Right ventricle myocardium inferior (tissue), 1 donor: ENCODE results near the gene KLHL14. TPM values are rescaled to one million over a fixed set of nuclear protein-coding genes. Genes with fewer than 3 reads are reported as not detected.

Experiments
- ATAC-seq: fragments of 200-7000 bp; cut with Tn5 transposase; one replicate; pipeline ENCODE4 v1.9.1; 2020; ENCODE audit warnings: mild to moderate bottlenecking, moderate library complexity
- DNase-seq: peaks from one replicate; pipeline ENCODE4 v3.0.0; 2021; ENCODE audit errors: missing footprints
- intact Hi-C: fragments of 100-400 bp; cut with DNase I; formaldehyde crosslinking; loops from one replicate; pipeline ENCODE4 v1.11.0; 2022
- total RNA-seq: library from RNA; stranded (reverse); fragmentation: NEBNext Ultra II Directional; extraction: Animal tissue kit (Norgen Biotek cat#: 25700); gene quantifications from one replicate; pipeline ENCODE4 v1.2.1, GENCODE V29; 2021
- donor health status: DM: no; HTN: yes; CAD: no; lungs with severe emphysema.

Gene KLHL14
- total RNA-seq, 1 donor from 2014 or later, result not detected

- no peak for ATAC-seq
- intact Hi-C loops, result no loop called here
- no peak for DNase-seq
Observed at GRCh38 chr18:32771169-32771751, 1.6 kb downstream of the KLHL14 start.

DNA sequence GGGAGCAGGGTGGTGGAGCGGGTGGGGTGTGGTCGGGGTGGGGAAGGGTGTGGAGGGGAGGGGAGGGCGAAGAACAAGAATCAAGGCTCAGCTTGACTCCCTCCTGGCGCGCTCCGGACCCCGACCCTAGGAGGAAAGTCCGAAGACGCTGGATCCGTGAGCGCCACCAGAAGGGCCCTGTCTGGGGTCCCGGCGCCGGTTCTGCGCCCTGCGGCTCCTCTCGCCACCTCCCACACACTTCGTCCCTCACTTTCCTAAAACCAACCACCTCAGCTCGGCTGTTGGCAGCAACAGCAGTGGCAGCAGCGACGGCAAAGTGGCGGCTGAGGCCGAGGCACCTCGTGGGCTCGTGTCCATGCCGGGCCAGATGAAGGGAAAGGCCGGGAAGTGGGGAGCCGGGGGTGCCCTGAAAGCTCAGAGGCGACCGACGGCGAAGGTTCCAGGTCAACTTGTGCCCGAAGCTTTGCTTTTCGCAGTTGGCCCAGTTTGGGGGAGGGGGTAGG, 2.1 kb downstream of the KLHL14 start:
- intact Hi-C loops, result no loop called here

GRCh38 chr18:32770054-32770665, 2.7 kb downstream of the KLHL14 start:
- intact Hi-C loops, result no loop called here
- no peak for DNase-seq
- no peak for ATAC-seq

More for the DNA sequence above, 2.1 kb downstream of the KLHL14 start:
- no peak for ATAC-seq
- no peak for DNase-seq

DNA sequence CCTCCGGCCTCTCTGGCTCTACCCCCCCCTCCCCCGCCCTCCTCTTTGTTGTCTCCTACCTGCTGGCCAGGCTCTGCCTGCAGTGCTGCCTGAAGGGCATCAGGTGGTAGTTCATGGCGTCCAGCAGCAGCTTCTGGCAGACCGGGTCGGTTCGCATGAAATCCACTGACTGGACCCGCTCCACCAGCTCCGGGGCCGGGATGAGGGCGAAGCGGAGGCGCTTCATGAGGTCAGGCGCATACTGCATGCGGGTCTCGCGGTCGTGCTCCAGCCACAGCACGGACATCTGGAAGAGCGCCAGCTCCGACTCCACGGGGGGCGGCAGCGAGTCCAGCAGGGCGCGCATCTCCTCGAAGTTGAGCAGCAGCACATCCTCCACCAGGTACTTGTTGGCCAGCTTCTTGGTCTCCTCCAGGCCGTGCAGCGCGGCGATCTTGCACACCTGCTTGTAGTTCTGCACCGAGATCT, 3.2 kb downstream of the KLHL14 start:
- ATAC-seq (no peak), DNase-seq (no peak)
- intact Hi-C loops, result no loop called here

- DNase-seq (no peak), ATAC-seq (no peak)
- intact Hi-C loops, result no loop called here
Observed at GRCh38 chr18:32769071-32769585, 3.7 kb downstream of the KLHL14 start.

DNA sequence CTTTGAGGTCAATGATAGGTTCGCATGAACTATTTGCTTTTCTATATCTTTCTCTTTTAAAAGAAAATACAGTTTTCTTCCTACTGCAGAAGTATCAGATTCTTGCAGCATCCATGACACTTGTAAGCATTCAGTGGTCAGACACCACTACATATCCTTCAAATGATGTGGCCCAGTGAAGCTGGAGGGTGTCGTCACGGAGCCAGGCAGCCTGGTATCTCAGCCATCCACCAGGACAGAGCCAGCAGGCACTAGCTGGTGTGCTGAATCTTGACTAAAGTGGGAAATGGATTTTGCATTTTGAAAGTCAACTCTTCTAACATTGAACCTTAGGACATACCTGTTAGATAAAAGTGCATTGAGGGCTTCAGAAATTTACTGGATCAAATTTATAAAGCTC, 5.4 kb downstream of the KLHL14 start:
- no peak for DNase-seq
- no peak for ATAC-seq
- intact Hi-C loops, result no loop called here

DNA sequence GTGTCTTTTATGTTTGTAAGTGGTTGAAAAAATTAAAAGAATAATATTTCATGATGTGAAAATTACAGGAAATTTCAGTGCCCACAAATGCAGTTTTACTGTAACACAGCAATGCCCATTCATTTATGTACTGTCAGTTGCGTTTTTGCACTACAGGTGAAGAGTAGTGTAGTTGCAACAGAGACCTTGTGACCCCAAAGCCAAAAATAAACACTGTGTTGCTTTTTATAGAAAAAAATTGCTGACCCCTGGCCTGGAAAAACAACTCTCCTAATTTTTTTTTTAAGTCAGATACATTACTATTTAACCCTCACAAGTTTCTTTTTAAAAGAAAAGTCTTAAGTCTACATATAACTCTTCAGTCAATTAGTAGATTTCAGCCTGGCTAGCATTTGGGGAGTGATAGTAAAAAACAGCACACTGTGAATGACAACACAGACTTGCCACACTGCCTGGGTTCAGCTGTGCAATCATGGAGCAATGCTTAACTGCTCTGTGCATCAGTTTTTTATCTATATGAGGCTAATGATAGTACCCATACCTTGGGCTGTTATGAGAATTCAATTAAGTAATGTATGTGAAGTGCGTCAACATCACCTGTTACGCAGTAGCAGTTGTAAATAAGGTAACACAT, 8.1 kb downstream of the KLHL14 start:
- ATAC-seq (no peak), DNase-seq (no peak)
- intact Hi-C loops, result no loop called here

GRCh38 chr18:32763293-32763692, 9.5 kb downstream of the KLHL14 start:
- intact Hi-C loops, result loop anchor here (2.0 kb wide), 1 partner anchor 20 kb away; no protein-coding TSS in a partner anchor
- DNase-seq (no peak), ATAC-seq (no peak)

DNA sequence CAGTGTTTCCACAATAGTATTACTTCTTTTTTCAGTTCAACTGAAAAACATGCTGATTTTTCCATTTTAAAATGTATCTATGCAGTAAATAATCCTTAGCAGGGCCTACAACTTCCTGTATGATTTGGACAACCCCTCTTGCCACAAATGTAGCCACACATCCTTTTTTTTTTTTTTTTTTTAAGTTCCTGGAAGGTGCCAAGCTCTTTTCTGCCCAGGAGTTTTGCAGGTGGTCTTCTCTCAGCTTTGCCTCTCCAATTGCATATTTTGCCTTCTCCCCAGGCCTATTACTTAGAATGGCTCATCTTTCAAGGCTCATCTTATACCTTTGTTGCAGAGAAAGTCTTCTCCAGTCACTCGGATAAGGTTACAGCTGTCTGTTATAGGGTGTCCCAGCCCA, 11.6 kb downstream of the KLHL14 start:
- ATAC-seq (no peak), DNase-seq (no peak)
- intact Hi-C loops, result no loop called here

DNA sequence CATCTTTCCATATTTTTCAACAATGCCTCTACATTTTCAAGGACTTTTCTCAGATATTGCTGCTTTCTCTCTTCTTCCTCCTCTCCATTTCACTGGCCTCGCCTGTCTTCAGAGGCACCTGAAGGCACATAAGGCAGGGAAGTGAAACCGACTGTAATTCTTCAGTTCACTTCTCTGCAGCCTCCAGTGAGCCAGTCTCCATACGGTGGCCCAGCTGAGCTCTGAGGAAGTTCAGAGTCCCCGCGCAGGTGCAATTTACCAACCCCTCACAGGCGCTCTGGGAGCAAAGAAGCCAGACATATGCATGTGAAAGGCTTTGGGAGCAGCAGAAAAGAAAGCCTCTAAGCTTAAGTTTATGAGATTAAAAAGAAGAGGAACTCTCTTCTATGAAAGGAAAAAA, 12.4 kb downstream of the KLHL14 start:
- no peak for ATAC-seq
- no peak for DNase-seq
- intact Hi-C loops, result no loop called here

DNA sequence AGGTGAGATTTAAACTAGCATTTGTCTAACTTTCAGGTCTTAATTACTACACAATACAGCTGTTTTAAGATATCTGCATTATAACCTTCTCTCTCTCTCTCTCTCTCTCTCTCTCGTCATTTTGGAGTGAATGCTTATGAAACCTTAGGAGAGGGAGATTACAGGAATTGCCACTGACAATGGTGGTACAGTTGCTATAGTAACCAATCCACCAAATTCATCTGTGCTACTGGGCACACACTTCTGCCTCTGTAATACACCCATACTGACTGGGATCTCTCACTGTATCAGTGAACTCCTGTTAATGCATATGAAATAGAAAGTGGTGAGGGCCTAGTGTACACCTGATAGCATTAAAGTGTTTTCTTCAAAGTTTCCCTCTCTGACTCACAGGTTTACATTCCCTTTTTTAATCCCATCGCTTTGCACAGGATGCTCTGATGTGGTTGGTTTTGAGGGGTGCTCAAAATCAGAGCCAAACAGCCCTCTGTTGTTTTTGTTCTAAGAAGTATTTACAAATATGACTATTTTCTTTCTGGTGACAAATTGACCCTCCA, 13.1 kb downstream of the KLHL14 start:
- ATAC-seq (no peak), DNase-seq (no peak)
- intact Hi-C loops, result no loop called here

DNA sequence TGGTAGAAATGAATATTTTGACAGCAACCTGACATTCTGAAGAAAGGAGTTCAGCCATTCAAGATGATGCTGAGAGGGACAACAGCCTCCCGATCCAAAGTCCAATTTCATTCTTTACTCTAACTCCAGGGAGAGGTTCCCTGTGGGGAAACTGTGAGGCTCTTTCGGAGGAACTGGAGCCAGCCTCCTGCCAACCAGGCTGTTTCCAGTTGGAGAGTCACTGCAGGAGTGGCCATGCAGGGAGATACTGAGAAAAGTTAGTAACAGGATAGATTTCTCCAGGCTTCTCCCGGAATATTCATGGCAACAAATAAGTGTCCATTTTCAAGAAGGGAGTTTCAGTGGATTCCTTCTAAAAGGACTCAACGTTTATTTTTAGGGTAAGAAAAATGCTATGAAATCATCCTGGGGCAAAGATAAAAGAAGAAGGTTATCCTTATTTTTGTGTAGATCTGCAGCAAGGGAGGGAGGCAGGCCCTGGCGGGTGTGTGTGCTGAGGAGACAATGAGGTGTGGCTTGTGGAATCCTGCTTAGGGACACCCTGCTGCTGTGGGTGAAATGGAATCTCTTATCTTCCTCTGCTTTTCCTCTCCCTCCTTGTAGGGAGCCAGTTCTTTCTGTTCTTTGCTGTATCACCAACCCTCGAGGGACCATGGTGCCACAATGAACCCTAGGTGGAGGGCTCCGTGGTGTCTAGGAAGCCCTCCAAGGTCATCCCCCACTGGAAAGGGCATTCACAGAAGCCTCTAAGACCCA, 18.1 kb downstream of the KLHL14 start:
- intact Hi-C loops, result no loop called here
- no peak for DNase-seq
- no peak for ATAC-seq

GRCh38 chr18:32753656-32754260, 19.1 kb downstream of the KLHL14 start:
- ATAC-seq (no peak), DNase-seq (no peak)
- intact Hi-C loops, result no loop called here

GRCh38 chr18:32750328-32750727, 22.5 kb downstream of the KLHL14 start:
- intact Hi-C loops, result no loop called here
- DNase-seq (no peak), ATAC-seq (no peak)

DNA sequence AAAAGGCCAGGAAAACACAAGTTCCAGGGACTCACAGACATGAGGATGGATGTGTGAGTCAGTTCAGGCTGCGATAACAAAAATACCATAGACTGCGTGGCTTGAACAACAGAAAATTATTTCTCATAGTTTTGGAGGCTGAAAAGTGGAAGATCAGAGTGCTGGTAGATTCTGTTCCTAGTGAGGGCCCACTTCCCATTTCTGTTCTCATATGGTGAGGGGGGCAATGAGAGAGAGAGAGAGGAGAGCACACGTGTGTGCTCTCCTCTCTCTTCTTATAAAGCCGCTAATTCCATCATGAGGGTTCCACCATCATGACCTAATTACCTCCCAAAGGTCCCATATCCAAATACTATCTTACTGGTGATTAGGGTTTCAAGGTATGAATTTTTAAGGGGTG, 23.0 kb downstream of the KLHL14 start:
- ATAC-seq (no peak), DNase-seq (no peak)
- intact Hi-C loops, result no loop called here

DNA sequence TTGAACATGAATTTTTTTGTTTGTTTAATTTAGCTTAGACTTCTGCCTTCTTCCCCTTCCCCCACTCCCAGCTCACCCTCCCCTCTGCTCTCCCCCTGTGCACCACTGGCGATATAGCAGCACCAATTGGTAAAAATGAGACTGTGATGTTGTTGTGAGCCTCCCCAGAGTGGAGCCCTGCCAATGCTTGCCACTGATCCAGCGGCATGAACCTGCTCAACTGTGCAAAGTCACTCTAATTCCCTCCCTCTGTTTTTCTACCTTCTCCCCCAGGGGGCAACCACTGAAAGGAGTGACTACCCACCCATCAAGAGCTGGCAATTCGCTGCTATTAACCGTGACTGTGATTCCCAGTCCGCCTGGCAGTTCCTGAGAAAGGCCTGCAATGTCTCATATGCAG, 30.2 kb downstream of the KLHL14 start:
- intact Hi-C loops, result no loop called here
- ATAC-seq (no peak), DNase-seq (no peak)

- no peak for ATAC-seq
- intact Hi-C loops, result no loop called here
- no peak for DNase-seq
Observed at GRCh38 chr18:32735781-32736180, 37.0 kb downstream of the KLHL14 start.

DNA sequence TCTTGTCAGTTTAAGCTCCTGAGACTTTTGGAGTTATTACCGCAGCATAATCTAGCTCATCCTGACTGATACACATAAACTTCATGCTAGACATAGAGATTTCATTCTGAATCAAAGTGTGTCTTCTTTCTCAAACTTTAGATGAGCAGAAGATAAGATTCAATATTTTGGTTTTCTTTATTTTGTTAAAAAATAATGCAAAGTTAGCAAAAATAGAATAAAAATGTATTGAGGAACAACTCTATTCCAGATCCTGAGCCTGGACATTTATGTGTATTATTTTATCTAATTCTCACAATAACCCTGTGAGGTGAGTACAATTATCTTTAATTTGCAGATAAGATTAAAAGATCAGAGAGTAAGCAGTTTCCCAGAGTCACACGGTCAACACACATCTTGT, 38.4 kb downstream of the KLHL14 start:
- intact Hi-C loops, result no loop called here
- no peak for ATAC-seq
- no peak for DNase-seq

DNA sequence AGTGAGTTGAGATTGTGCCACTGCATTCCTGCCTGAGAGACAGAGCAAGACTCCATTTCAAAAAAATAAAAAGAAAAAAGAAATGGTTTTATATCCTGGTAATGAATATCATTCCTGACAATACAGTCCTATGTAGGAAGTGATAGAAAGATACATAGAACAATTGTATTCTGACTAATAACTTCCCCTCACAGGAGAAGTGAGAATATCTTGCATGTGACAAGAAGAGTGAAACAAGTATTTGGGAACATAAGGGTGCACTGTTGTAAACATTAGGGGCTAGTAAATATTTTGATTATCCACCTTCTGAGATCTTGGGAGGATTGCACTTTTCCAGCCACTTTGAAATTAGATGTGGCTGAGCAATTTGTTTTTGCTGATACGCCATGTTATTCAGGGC, 40.7 kb downstream of the KLHL14 start:
- ATAC-seq (no peak), DNase-seq (no peak)
- intact Hi-C loops, result no loop called here
